ENCODE data around the gene HK3. TPM values are rescaled to one million over a fixed set of nuclear protein-coding genes. Genes with fewer than 3 reads are reported as not detected.

The HK3 gene
- total and polyA plus RNA-seq, 4 donors, result 4.3 to 25.5 (median 13.3) TPM

DNA sequence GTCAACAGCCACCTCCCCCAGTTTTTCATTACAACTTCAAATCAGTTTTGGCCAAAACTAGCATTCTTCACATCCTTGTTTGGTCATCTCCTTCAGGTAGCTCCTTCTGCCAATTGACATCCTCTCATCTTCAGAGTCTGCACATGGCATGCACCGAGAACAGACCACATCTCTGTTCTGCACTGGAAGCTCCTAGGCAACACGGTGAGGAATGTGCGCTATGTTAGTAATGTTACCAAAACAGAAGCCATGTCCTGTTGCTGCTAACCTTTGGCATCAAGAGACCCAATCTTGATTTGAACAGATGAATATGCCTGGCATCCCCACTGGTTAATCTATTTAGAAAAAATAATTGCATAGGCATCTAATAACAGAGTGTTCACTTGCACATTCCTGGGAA lies 5.1 kb upstream of the HK3 start:
- no peaks in the 10 kb centered on the region for H3K4me1 ChIP-seq (ENCODE audit: control insufficient read depth in 4 of 4, insufficient read depth in 4 of 4, low read length in 3 of 4)
- H3K36me3 ChIP-seq (ENCODE audit: control insufficient read depth in 4 of 4, insufficient read depth in 3 of 4, low read depth in 1 of 4, low read length in 3 of 4), result peaks cover 8 to 52% (median 45%) of the 10 kb centered on the region in 4 donors
- no peaks in the 10 kb centered on the region for H3K27me3 ChIP-seq (ENCODE audit: control insufficient read depth in 4 of 4, insufficient read depth in 4 of 4, low read length in 3 of 4)
- H3K4me3 ChIP-seq (ENCODE audit: low read depth in 1 of 3, low read length in 3 of 3), result no peak overlapping the region
- no peak for DNase-seq (ENCODE audit: low spot score)
- 96% methylated on average over 3 of the region's 3 CpGs for WGBS
- H3K9ac ChIP-seq (ENCODE audit: low read depth in 1 of 2, low read length in 2 of 2), result no peak overlapping the region
- no peak overlapping the region for H3K27ac ChIP-seq (ENCODE audit: low read depth in 1 of 2, low read length in 2 of 2)
- TF ChIP-seq EGR1 (IDR thresholded peaks at IDR 0.05; ENCODE audit: low read depth in 2 of 2) (no peak), FOXA1 (IDR thresholded peaks at IDR 0.05) (no peak), TAF1 (conservative IDR thresholded peaks at IDR 0.05) (no peak), RXRA (IDR thresholded peaks at IDR 0.05) (no peak), HNF4A (conservative IDR thresholded peaks at IDR 0.05) (no peak), NR2F2 (IDR thresholded peaks at IDR 0.05) (no peak), RAD21 (IDR thresholded peaks at IDR 0.05) (no peak)
- TF ChIP-seq, protein P1, sequence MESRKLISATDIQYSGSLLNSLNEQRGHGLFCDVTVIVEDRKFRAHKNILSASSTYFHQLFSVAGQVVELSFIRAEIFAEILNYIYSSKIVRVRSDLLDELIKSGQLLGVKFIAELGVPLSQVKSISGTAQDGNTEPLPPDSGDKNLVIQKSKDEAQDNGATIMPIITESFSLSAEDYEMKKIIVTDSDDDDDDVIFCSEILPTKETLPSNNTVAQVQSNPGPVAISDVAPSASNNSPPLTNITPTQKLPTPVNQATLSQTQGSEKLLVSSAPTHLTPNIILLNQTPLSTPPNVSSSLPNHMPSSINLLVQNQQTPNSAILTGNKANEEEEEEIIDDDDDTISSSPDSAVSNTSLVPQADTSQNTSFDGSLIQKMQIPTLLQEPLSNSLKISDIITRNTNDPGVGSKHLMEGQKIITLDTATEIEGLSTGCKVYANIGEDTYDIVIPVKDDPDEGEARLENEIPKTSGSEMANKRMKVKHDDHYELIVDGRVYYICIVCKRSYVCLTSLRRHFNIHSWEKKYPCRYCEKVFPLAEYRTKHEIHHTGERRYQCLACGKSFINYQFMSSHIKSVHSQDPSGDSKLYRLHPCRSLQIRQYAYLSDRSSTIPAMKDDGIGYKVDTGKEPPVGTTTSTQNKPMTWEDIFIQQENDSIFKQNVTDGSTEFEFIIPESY (IDR thresholded peaks at IDR 0.05), result no peak
- TF ChIP-seq, protein P2, sequence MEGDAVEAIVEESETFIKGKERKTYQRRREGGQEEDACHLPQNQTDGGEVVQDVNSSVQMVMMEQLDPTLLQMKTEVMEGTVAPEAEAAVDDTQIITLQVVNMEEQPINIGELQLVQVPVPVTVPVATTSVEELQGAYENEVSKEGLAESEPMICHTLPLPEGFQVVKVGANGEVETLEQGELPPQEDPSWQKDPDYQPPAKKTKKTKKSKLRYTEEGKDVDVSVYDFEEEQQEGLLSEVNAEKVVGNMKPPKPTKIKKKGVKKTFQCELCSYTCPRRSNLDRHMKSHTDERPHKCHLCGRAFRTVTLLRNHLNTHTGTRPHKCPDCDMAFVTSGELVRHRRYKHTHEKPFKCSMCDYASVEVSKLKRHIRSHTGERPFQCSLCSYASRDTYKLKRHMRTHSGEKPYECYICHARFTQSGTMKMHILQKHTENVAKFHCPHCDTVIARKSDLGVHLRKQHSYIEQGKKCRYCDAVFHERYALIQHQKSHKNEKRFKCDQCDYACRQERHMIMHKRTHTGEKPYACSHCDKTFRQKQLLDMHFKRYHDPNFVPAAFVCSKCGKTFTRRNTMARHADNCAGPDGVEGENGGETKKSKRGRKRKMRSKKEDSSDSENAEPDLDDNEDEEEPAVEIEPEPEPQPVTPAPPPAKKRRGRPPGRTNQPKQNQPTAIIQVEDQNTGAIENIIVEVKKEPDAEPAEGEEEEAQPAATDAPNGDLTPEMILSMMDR (IDR thresholded peaks at IDR 0.05; ENCODE audit: low read depth, low read length, missing input control), result no peak
- TF ChIP-seq, protein P3, sequence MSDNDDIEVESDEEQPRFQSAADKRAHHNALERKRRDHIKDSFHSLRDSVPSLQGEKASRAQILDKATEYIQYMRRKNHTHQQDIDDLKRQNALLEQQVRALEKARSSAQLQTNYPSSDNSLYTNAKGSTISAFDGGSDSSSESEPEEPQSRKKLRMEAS (IDR thresholded peaks at IDR 0.05), result no peak
- TF ChIP-seq, protein P4, sequence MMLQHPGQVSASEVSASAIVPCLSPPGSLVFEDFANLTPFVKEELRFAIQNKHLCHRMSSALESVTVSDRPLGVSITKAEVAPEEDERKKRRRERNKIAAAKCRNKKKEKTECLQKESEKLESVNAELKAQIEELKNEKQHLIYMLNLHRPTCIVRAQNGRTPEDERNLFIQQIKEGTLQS (IDR thresholded peaks at IDR 0.05), result no peak
- H3K9me3 ChIP-seq (ENCODE audit: control insufficient read depth in 4 of 4, low read length in 3 of 4), result no peaks in the 10 kb centered on the region

DNA sequence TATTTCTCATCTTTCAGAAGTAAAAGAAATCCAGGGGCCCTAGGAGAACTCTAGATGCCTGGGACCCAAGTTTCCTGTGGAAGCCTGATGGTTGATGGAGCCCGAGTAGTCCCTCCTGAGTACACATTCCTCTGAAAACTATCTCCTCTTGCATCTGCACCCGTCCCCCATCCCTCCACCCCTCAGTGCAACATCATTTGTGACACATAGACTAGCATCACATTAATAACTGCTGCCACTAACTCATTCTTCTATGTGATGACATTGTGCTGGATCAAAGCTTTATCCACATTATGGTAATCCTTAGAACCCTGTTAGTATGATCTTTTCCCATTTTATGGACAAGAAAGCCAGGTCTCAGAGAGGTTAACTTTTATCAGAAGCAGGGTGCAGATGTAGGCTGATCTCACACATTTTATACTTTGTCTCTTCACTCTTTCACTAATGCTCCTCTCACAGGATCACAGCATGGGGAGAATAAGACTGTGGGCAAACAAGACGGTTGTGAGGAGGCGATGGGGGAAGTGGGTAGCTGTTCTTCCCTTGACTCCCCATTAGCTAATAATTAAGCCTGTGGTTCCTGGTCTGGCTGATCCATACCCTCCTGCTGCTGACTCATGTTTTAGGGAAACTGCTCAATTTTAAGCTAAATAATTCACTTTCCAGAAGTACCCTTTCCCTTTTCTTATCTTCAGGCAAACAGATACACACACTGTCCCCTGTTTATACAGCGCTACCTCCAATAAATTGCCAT lies 3.9 kb upstream of the HK3 start:
- Histone ChIP-seq H3K4me1 (ENCODE audit: control insufficient read depth in 4 of 4, insufficient read depth in 4 of 4, low read length in 3 of 4) (no peaks in the 10 kb centered on the region), H3K9ac (ENCODE audit: low read depth in 1 of 2, low read length in 2 of 2) (no peak overlapping the region), H3K36me3 (ENCODE audit: control insufficient read depth in 4 of 4, insufficient read depth in 3 of 4, low read depth in 1 of 4, low read length in 3 of 4) (peaks cover 7 to 47% (median 42%) of the 10 kb centered on the region in 4 donors), H3K27ac (ENCODE audit: low read depth in 1 of 2, low read length in 2 of 2) (no peak overlapping the region), H3K9me3 (ENCODE audit: control insufficient read depth in 4 of 4, low read length in 3 of 4) (no peaks in the 10 kb centered on the region), H3K4me3 (ENCODE audit: low read depth in 1 of 3, low read length in 3 of 3) (no peak overlapping the region), H3K27me3 (ENCODE audit: control insufficient read depth in 4 of 4, insufficient read depth in 4 of 4, low read length in 3 of 4) (no peaks in the 10 kb centered on the region)
- DNase-seq (ENCODE audit: low spot score), result peak; percentile 16
- TF ChIP-seq SP1 (IDR thresholded peaks at IDR 0.05), result no peak
- no peak for TF ChIP-seq HNF4A (conservative IDR thresholded peaks at IDR 0.05)
- TF ChIP-seq EGR1 (IDR thresholded peaks at IDR 0.05; ENCODE audit: low read depth in 2 of 2), result no peak
- TF ChIP-seq, protein P4 (IDR thresholded peaks at IDR 0.05), result no peak
- TF ChIP-seq, protein P5, sequence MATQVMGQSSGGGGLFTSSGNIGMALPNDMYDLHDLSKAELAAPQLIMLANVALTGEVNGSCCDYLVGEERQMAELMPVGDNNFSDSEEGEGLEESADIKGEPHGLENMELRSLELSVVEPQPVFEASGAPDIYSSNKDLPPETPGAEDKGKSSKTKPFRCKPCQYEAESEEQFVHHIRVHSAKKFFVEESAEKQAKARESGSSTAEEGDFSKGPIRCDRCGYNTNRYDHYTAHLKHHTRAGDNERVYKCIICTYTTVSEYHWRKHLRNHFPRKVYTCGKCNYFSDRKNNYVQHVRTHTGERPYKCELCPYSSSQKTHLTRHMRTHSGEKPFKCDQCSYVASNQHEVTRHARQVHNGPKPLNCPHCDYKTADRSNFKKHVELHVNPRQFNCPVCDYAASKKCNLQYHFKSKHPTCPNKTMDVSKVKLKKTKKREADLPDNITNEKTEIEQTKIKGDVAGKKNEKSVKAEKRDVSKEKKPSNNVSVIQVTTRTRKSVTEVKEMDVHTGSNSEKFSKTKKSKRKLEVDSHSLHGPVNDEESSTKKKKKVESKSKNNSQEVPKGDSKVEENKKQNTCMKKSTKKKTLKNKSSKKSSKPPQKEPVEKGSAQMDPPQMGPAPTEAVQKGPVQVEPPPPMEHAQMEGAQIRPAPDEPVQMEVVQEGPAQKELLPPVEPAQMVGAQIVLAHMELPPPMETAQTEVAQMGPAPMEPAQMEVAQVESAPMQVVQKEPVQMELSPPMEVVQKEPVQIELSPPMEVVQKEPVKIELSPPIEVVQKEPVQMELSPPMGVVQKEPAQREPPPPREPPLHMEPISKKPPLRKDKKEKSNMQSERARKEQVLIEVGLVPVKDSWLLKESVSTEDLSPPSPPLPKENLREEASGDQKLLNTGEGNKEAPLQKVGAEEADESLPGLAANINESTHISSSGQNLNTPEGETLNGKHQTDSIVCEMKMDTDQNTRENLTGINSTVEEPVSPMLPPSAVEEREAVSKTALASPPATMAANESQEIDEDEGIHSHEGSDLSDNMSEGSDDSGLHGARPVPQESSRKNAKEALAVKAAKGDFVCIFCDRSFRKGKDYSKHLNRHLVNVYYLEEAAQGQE (IDR thresholded peaks at IDR 0.05), result no peak
- WGBS, result 94% methylated on average over 5 of the region's 5 CpGs

All from liver (tissue), 9 donors.